Gastrocnemius medialis (tissue), 4 donors: Measurements from ENCODE around the gene MDH2. TPM values are rescaled to one million over a fixed set of nuclear protein-coding genes. Genes with fewer than 3 reads are reported as not detected.
"Not testable (repeated sequence)": the region's sequence is repeated elsewhere in the genome, so short reads cannot be mapped to it uniquely, and the experiment has no call there.

Experiments
- ATAC-seq, 2 donors: fragments of 150-250 bp; one replicate each; pipeline ENCODE4 v1.9.1; 2016
- DNase-seq, 2 donors: peaks; one replicate each; pipeline ENCODE4 v3.0.0-alpha.2; 2019
- H3K27ac ChIP-seq, 4 donors: fragments of 200-600 bp; sonication (generic); 1 replicate in 1 of 4; 2 replicates in 3 of 4; pipeline ENCODE4 v1.5.1; 2016 to 2018; ENCODE audit warnings: mild to moderate bottlenecking in 2 of 4, moderate library complexity in 1 of 4
- H3K27me3 ChIP-seq, 3 donors: fragments of 200-600 bp; sonication (generic) in 2 of 3; 1 replicate in 1 of 3; 2 replicates in 2 of 3; pipeline versions ENCODE4 v1.5.1 to v1.6.0; 2016 to 2019; ENCODE audit warnings: mild to moderate bottlenecking in 1 of 3, moderate library complexity in 1 of 3
- H3K36me3 ChIP-seq, 2 donors: fragments of 200-600 bp; sonication (generic) in 1 of 2; one replicate each; pipeline ENCODE4 v1.5.1; 2017 to 2018
- H3K4me1 ChIP-seq, 2 donors: fragments of 200-600 bp; sonication (generic) in 1 of 2; one replicate each; pipeline ENCODE4 v1.5.1; 2016 to 2017; ENCODE audit warnings: mild to moderate bottlenecking in 2 of 2
- H3K4me3 ChIP-seq, 4 donors: fragments of 200-600 bp; sonication (generic) in 3 of 4; 1 replicate in 1 of 4; 2 replicates in 3 of 4; pipeline ENCODE4 v1.5.1; 2016 to 2019; ENCODE audit warnings: mild to moderate bottlenecking in 2 of 4
- H3K9me3 ChIP-seq, 3 donors: fragments of 200-600 bp; sonication (generic) in 2 of 3; 1 replicate in 1 of 3; 2 replicates in 2 of 3; pipeline ENCODE4 v1.5.1; 2016 to 2019
- POLR2A ChIP-seq, 2 donors: fragments of 450-650 bp; IDR thresholded peaks; one replicate each; pipeline ENCODE4 v1.6.1; 2017; ENCODE audit warnings: antibody characterized with exemption in 2 of 2, mild to moderate bottlenecking in 2 of 2, moderate library complexity in 2 of 2
- in situ Hi-C, 4 donors: fragments of 200-750 bp; cut with MboI; loops; one replicate each; pipeline versions ENCODE4 v1.15.0 to v1.8.0; 2017; ENCODE audit warnings: low sequenced_read_pairs in 4 of 4
- intact Hi-C: fragments of 100-400 bp; cut with DNase I; formaldehyde crosslinking; loops from one replicate; pipeline ENCODE4 v1.15.1; 2023; ENCODE audit warnings: low total_unique reads
- total RNA-seq, 4 donors: library from RNA; depleted of rRNA; stranded (reverse); fragments of >200 nt; gene quantifications; one replicate each; pipeline versions ENCODE4 v1.1.0 to v1.2.3, GENCODE V29; 2016
- TF ChIP-seq, protein P1 (sequence below), 5 experiments: fragments of 450-650 bp in 3 of 5; fragments of 200-600 bp in 2 of 5; sonication (generic) in 2 of 5; IDR thresholded peaks in 4 of 5; conservative IDR thresholded peaks in 1 of 5; 1 replicate in 4 of 5; 2 replicates in 1 of 5; pipeline ENCODE4 v1.5.1; 2016 to 2019; ENCODE audit warnings: antibody characterized with exemption in 5 of 5, mild to moderate bottlenecking in 3 of 5, moderate library complexity in 3 of 5

Gene MDH2
- total RNA-seq, 4 donors from 2014 or later, result 236 to 344 (median 284) TPM

DNA sequence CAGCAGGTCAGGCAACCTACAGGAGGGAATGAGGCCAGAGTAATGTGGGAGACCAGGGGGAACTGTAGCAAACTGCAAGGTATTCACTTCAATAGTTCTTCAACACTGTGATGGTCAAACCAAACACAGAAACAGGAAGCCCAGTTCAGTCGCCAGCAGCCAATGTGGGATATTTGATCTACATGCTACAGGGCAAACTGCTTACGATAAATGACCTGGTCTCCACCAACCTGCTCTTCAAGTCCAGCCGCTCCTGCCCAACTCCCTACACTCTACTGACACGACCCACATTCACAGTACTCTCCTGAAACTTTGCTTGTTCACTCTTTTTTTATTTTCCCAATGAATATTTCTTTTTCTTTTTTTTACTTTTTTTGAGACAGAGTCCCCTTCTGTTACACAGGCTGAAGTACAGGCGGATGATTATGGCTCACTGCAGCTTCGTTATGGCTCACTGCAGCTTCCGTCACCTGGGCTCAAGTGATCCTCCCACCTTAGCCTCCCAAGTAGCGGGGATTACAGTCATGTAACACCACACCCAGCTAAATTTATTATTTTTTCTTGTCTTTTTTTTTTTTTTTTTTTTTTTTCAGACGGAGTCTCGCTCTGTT, 42.1 kb downstream of the MDH2 start:
- in situ Hi-C loops, result no loop called here
- H3K4me3 ChIP-seq, result no peak overlapping the region
- H3K27me3 ChIP-seq, result no peaks in the 10 kb centered on the region
- no peaks in the 10 kb centered on the region for H3K4me1 ChIP-seq
- H3K36me3 ChIP-seq, result no peaks in the 10 kb centered on the region
- H3K27ac ChIP-seq, result no peak overlapping the region
- no peak for TF ChIP-seq POLR2A (IDR thresholded peaks at IDR 0.05)
- TF ChIP-seq, protein P1, sequence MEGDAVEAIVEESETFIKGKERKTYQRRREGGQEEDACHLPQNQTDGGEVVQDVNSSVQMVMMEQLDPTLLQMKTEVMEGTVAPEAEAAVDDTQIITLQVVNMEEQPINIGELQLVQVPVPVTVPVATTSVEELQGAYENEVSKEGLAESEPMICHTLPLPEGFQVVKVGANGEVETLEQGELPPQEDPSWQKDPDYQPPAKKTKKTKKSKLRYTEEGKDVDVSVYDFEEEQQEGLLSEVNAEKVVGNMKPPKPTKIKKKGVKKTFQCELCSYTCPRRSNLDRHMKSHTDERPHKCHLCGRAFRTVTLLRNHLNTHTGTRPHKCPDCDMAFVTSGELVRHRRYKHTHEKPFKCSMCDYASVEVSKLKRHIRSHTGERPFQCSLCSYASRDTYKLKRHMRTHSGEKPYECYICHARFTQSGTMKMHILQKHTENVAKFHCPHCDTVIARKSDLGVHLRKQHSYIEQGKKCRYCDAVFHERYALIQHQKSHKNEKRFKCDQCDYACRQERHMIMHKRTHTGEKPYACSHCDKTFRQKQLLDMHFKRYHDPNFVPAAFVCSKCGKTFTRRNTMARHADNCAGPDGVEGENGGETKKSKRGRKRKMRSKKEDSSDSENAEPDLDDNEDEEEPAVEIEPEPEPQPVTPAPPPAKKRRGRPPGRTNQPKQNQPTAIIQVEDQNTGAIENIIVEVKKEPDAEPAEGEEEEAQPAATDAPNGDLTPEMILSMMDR (IDR thresholded peaks at IDR 0.05 in 4 of 5, conservative IDR thresholded peaks at IDR 0.05 in 1 of 5), result no peak
- H3K9me3 ChIP-seq, result no peaks in the 10 kb centered on the region
- DNase-seq, result no peak
- intact Hi-C loops, result no loop called here
- no peak for ATAC-seq

DNA sequence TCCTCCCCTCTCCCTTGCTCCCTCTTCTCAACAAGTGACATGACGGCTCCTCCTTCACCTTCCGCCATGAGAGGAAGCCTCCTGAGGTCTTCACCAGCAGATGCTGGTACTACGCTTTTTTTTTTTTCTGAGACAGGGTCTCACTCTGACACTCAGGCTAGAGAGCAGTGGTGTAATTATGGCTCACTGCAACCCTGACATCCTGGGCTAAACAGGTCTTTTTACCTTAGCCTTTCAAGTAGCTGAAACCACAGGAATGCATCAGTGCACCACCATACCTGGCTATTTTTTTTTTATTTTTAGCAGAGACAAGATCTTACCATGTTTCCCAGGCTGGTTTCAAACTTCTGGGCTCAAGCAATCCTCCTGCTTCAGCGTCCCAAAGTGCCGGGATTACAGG, 43.6 kb downstream of the MDH2 start:
- H3K27me3 ChIP-seq, result no peaks in the 10 kb centered on the region
- intact Hi-C loops, result no loop called here
- no peak overlapping the region for H3K4me3 ChIP-seq
- no peaks in the 10 kb centered on the region for H3K4me1 ChIP-seq
- no peak overlapping the region for H3K27ac ChIP-seq
- in situ Hi-C loops, result no loop called here
- H3K36me3 ChIP-seq, result no peaks in the 10 kb centered on the region
- ATAC-seq (no peak), DNase-seq (no peak)
- no peak for TF ChIP-seq POLR2A (IDR thresholded peaks at IDR 0.05)
- TF ChIP-seq, protein P1 (IDR thresholded peaks at IDR 0.05 in 4 of 5, conservative IDR thresholded peaks at IDR 0.05 in 1 of 5), result no peak
- no peaks in the 10 kb centered on the region for H3K9me3 ChIP-seq

DNA sequence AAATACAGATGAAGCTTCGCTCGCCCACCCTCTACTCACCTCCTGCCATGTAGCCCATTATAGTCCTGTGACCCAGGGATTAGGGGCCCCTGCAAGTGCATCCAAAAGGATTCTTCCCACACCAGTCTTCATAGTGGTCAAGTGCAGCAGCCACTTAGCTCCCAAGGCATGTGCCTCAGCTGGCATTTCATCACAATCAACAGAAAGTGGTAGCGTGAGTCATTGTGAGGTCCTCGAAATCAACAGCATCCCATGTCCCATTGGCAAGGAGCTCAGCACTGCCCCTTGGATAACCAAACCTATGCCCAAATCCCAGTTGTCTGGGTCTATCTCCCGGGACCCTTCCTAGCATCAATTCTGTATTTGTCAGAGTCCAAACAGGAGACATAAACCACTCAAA, 45.6 kb downstream of the MDH2 start:
- H3K4me1 ChIP-seq, intact Hi-C loops, ATAC-seq, H3K27me3 ChIP-seq, H3K9me3 ChIP-seq, in situ Hi-C loops, H3K27ac ChIP-seq, H3K4me3 ChIP-seq, H3K36me3 ChIP-seq, DNase-seq: not testable (repeated sequence)

DNA sequence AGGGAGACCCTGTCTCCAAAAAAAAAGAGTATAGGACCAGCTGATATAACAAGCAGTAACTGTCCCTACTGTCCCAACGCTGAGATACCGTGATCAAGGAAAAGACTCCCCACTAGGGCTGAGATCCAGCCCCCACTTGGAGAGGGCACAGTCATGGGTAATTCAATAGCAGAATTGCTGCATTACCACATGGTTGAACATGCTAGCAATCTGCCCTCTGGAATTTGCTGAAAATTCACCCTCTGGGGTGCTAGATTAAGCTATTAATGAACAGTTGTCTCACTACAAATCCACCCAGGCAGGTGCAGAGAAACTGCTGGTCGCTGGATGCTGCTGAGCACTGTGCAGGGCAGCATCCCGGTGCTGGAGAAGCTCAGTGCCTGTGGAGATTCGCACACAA, 46.4 kb downstream of the MDH2 start:
- H3K9me3 ChIP-seq, H3K4me1 ChIP-seq, H3K36me3 ChIP-seq, H3K27me3 ChIP-seq, in situ Hi-C loops, H3K4me3 ChIP-seq, intact Hi-C loops, H3K27ac ChIP-seq, ATAC-seq, DNase-seq: not testable (repeated sequence)

DNA sequence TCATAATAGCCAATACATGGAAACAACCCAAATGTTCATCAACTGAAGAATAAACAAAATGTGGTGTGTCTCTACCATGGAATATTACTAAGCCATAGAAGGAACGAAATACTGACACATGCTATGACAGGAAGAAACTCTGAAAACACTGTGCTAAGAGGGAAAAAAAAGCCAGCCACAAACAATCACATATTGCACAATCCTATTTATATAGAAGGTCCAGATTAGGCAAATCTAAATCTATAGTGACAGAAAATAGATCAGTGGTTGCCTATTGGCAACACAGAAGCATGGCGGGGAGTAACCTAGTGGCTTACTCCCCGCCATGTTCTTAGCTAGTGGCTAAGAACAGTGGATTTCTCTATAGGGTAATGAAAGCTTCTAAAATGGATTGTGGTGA, 48.0 kb downstream of the MDH2 start:
- TF ChIP-seq POLR2A (IDR thresholded peaks at IDR 0.05), result no peak
- TF ChIP-seq, protein P1 (IDR thresholded peaks at IDR 0.05 in 4 of 5, conservative IDR thresholded peaks at IDR 0.05 in 1 of 5), result no peak
- intact Hi-C loops, result no loop called here
- ATAC-seq, result no peak
- Histone ChIP-seq H3K4me1 (no peaks in the 10 kb centered on the region), H3K9me3 (no peaks in the 10 kb centered on the region), H3K36me3 (no peaks in the 10 kb centered on the region), H3K4me3 (no peak overlapping the region), H3K27ac (no peak overlapping the region), H3K27me3 (no peaks in the 10 kb centered on the region)
- in situ Hi-C loops, result no loop called here
- DNase-seq, result no peak

DNA sequence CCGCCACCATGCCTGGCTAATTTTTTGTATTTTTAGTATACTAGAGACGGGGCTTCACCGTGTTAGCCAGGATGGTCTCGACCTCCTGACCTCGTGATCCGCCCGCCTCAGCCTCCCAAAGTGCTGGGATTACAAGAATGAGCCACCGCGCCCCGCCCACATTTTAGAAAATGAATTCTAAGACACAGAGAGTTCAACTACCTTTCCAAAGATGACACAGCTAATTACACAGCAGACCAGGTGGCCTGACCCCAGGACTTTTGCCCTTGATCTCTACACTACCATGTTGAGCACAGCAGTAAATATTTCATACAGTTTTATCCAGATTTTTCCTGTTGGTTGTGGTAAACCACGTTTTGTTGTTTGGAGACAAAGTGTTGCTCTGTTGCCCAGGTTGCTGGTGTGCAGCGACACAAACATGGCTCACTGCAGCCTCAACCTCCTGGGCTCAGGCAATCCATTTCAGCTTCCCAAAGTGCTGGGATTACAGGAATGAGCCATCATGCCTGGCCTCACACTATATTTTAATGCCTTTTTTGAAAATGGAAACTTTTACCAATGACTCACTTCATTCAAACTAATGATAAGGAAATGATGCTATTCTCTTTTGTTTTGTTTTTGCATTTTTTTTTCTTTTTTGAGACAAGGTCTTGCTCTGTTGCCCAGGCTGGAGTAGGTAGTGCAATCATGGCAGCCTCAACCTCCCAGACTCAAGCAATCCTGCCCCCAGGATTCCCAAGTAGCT, 54.0 kb downstream of the MDH2 start:
- H3K27me3 ChIP-seq, in situ Hi-C loops, H3K4me3 ChIP-seq, intact Hi-C loops, H3K27ac ChIP-seq, H3K4me1 ChIP-seq, H3K9me3 ChIP-seq, H3K36me3 ChIP-seq, ATAC-seq, DNase-seq: not testable (repeated sequence)

DNA sequence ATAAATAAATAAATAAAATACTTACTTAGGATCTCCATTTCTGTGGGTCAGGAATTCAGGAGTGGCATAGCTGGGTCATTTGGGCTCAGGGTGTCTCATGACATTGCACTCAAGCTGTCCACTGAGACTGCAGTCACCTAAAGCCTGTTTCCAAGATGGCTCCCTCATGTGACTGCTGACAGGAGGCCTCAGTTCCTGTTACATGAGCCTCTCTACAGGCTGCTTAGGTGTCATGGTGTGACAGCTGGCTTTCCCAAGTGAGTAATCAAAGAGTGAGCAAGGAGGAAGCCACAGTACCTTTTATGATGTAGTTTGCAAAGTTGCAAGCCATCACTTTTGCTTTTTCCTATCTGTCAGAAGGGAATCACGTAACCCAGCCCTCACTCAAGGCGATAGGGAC, 55.9 kb downstream of the MDH2 start:
- in situ Hi-C loops, H3K4me3 ChIP-seq, H3K27me3 ChIP-seq, H3K36me3 ChIP-seq, H3K4me1 ChIP-seq, H3K27ac ChIP-seq, DNase-seq, intact Hi-C loops, H3K9me3 ChIP-seq: not testable (repeated sequence)
- peak; percentile 19 to 44 for ATAC-seq

DNA sequence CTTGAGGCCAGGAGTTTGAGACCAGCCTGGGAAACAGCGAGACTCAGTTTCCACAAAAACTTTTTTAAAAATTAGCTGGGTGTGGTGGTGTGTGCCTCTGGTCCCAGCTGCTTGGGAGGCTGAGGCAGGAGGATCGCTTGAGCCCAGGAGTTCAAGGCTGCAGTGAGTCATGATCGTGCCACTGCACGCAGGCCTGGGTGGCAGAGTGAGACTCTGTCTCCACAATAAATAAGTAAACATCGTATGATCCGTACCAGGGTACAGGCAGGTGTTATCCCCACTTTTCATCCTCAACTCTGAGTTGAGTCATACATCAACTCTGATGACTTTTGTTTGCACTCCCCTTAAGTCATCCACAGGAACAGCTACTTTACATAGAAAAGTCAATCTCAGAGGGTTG, 58.2 kb downstream of the MDH2 start:
- ATAC-seq, DNase-seq, H3K36me3 ChIP-seq, in situ Hi-C loops, H3K27ac ChIP-seq, H3K9me3 ChIP-seq, intact Hi-C loops, H3K4me3 ChIP-seq, H3K4me1 ChIP-seq, H3K27me3 ChIP-seq: not testable (repeated sequence)
